ENCODE data around the gene ZNF181. TPM values are rescaled to one million over a fixed set of nuclear protein-coding genes. Genes with fewer than 3 reads are reported as not detected.

ZNF181 gene
- total RNA-seq, 2 donors from 2014 or later, result 5.7 to 7.7 TPM

DNA sequence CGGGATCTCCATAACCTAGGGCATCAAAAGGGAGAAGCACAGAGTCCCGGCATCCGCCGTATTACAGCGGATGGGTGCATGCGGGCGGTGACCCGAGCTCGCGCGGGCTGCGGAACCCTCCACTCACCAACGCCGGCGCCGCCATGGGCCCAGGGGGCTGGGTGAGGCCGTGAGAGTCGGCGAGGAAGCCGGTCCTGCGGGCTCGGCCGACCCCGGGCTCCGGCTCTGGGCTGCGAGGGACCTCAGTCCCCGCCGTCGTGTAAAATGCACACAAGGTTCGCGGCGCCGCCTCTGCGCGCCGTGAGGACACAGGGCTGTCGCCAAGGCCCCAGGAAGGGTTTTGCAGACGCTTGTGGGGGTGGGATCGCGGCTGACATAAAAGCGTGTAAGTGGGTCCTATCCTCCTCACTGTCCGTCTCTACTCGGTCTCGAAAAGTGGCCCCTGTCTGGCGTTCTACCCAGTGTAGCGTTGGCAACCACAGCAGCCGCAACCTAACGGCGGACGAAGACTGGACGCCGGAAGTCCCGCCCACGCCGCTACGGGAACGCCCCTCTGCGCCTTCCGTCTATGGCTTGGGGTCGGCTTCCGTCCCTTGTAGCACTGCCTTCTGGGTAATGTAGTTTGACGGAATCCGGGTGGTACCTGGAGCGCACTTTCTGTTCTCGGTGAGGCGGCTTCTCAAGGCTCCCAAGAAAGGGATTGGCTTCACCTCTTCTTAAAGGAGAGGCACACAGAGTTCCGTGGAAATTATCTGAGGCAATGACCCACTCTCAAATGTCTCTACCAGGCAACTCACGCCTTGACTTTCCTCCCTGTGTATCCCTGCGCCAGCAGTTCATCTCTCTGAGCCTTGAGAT lies 38.9 kb downstream of the ZNF181 start, which contains the start of gene ZNF599:
ZNF599 (minus strand) TSS at position 519 of the 858 bp plus-strand sequence; CDS start at position 145, 374 bp downstream.
- peak; percentile 92 to 93 for DNase-seq
- H3K27ac Mint-ChIP-seq, result peak within 1 kb of the TSS; percentile 61
- peaks cover 7% of the 10 kb centered on the region for H3K27me3 Mint-ChIP-seq (ENCODE audit: low read depth)
- H3K4me3 Mint-ChIP-seq, result peak within 1 kb of the TSS; percentile 79 to 91
- H3K4me1 Mint-ChIP-seq (ENCODE audit: low read depth), result peaks cover 14% of the 10 kb centered on the region
- ATAC-seq (replicated peaks in 1 of 2), result peak; percentile 97 to 98
- peaks cover 5 to 10% of the 10 kb centered on the region in 2 donors for H3K36me3 Mint-ChIP-seq (ENCODE audit: insufficient read depth in 2 of 2)
- peaks cover 4 to 6% of the 10 kb centered on the region in 2 donors for H3K9me3 Mint-ChIP-seq

DNA sequence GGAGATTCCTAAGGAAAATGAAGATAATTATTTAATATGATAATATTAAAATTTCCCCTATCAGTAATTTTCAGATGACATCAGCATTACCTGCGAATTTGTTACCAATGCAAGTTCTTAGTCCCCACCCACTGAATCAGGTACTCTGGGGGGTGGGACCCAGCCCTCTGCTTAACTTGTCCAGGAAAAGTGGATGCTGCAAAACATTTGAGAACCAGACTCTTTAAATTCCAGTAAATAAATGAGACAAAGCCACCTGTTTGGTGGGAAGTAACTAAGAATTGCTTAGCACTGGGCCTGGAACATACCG lies 39.5 kb downstream of the ZNF181 start:
- ATAC-seq (replicated peaks in 1 of 2) (no peak), DNase-seq (no peak)
- H3K9me3 Mint-ChIP-seq, result peaks cover 4 to 6% of the 10 kb centered on the region in 2 donors
- H3K27ac Mint-ChIP-seq, result no peak overlapping the region
- H3K4me3 Mint-ChIP-seq, result peak overlapping the region; percentile 79 to 91
- peaks cover 7% of the 10 kb centered on the region for H3K27me3 Mint-ChIP-seq (ENCODE audit: low read depth)
- H3K4me1 Mint-ChIP-seq (ENCODE audit: low read depth), result peaks cover 14% of the 10 kb centered on the region
- peaks cover 5 to 10% of the 10 kb centered on the region in 2 donors for H3K36me3 Mint-ChIP-seq (ENCODE audit: insufficient read depth in 2 of 2)

DNA sequence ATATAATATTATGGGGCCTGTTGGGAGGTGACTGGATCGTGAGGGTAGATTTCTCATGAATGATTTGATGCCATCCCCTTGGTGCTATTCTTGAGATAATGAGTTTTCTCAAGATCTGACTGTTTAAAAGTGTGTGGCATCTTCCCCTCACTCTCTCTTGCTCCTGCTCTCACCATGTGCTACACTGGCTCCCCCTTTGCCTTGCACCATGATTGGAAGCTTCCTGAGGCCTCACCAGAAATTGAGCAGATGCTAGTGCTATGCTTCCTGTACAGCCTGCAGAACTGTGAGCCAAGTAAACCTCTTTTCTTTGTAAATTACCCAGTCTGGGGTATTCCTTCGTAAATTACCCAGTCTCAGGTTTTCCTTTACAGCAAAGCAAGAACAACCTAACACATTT lies 40.8 kb downstream of the ZNF181 start:
- Mint-ChIP-seq H3K36me3 (ENCODE audit: insufficient read depth in 2 of 2) (peaks cover 5 to 10% of the 10 kb centered on the region in 2 donors), H3K27ac (no peak overlapping the region), H3K27me3 (ENCODE audit: low read depth) (peaks cover 7% of the 10 kb centered on the region), H3K9me3 (peaks cover 4 to 6% of the 10 kb centered on the region in 2 donors), H3K4me3 (no peak overlapping the region), H3K4me1 (ENCODE audit: low read depth) (peaks cover 14% of the 10 kb centered on the region)
- ATAC-seq (replicated peaks in 1 of 2) (no peak), DNase-seq (no peak)

DNA sequence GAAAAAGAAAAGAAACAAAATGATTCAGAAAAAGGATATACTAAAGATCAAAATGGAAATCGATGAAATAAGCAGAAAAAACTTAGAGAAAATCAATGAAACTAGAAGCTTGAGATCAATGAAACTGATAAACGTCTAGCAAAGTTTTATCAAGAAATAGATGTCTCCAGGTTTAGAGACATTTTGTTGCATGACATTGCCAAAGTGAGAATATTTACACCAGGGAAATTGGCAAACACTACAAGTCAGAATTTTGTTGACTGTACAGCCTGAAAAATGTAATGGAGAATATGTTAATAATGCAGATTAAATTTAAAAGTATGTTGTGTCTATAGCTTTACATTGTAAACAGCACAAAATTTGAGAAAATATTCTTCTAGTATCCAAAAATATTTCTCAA lies 44.3 kb downstream of the ZNF181 start:
- Mint-ChIP-seq H3K4me3 (no peak overlapping the region), H3K9me3 (peaks cover 4 to 6% of the 10 kb centered on the region in 2 donors), H3K27me3 (ENCODE audit: low read depth) (peaks cover 7% of the 10 kb centered on the region), H3K27ac (no peak overlapping the region), H3K4me1 (ENCODE audit: low read depth) (no peaks in the 10 kb centered on the region), H3K36me3 (ENCODE audit: insufficient read depth in 2 of 2) (peaks cover 1 to 5% of the 10 kb centered on the region in 2 donors)
- ATAC-seq (replicated peaks in 1 of 2), result no peak
- no peak for DNase-seq

DNA sequence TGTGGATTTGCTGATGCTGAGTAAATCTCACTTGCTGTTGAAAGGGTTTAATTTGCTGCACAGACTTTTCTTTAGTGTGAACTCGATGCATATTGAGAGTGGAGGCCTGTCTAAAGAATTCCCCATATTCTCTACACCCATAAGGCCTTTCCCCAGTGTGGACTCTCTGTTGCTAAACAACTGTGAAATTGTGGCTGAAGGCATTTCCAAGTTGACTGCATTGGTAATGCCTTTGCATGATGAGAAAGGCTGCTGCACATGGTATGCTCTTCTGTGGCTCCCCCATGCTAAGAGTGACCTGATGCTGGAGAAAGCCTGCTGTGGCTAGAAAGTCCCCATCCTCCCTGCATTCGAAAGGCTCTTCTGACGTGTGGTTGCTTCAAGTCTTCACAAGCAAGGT lies 45.6 kb downstream of the ZNF181 start:
- DNase-seq (no peak), ATAC-seq (replicated peaks in 1 of 2) (no peak)
- Mint-ChIP-seq H3K36me3 (ENCODE audit: insufficient read depth in 2 of 2) (peaks cover 1 to 2% of the 10 kb centered on the region in 2 donors), H3K27ac (no peak overlapping the region), H3K4me3 (no peak overlapping the region), H3K9me3 (peaks cover 3 to 4% of the 10 kb centered on the region in 2 donors), H3K27me3 (ENCODE audit: low read depth) (peaks cover 7% of the 10 kb centered on the region), H3K4me1 (ENCODE audit: low read depth) (no peaks in the 10 kb centered on the region)

DNA sequence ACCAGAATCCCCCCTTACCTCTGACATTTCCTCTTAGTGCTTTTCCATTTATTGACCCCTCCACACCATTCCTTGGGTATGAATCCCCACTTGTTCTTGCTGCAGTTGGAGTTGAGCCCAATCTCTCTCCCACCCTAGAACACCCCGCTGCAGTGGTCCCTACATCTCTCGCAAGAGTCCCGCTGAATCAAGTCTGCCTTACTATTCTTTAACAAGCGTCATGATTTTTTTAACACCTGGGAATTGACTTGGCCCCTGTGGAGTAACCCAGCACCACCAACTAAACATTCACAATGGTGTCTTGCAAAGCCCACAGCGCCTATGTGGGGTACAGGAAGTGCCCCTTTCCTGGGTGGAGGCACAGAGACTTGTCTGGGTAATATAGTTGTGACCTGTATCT lies 52.2 kb downstream of the ZNF181 start:
- H3K4me3 Mint-ChIP-seq, result no peak overlapping the region
- no peaks in the 10 kb centered on the region for H3K4me1 Mint-ChIP-seq (ENCODE audit: low read depth)
- H3K36me3 Mint-ChIP-seq (ENCODE audit: insufficient read depth in 2 of 2), result no peaks in the 10 kb centered on the region
- ATAC-seq (replicated peaks in 1 of 2) (no peak), DNase-seq (no peak)
- no peak overlapping the region for H3K27ac Mint-ChIP-seq
- peaks cover 4 to 6% of the 10 kb centered on the region in 2 donors for H3K9me3 Mint-ChIP-seq
- H3K27me3 Mint-ChIP-seq (ENCODE audit: low read depth), result no peaks in the 10 kb centered on the region

DNA sequence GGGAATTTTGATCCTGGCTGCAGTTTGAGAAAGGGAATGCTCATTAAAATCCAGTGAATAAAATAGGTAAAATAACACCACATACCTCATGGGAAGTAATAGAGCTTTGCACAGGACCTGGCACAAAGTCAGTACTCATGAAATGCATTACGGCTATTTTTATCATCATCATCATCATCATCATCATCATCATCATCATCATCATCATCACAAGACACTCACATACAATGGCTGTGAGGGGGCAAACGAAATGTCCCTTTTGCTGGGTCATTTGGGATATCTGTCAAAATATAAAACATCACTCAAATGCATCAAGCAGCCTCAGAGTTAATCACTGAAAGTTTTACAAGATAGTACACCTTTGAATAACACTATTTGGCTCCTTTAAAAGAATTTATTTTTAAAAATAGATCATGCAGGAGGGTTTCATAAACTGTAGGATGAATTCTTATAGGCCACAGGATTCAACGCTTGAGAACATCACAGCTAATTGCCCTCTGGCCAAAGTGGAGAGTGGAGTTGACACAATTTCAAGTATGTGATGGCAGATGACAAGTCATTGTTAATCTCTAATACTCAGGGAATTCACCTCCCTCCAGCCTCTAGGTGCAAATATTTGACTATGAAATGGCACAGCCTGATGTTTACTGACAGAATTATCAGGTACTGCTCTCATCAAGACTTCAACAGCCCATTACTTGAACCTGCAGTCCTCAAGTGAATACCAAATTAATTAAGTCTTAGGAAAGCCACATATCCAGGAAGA lies 53.2 kb downstream of the ZNF181 start:
- H3K4me1 Mint-ChIP-seq (ENCODE audit: low read depth), result no peaks in the 10 kb centered on the region
- no peak for ATAC-seq (replicated peaks in 1 of 2)
- no peak overlapping the region for H3K4me3 Mint-ChIP-seq
- no peak for DNase-seq
- no peaks in the 10 kb centered on the region for H3K27me3 Mint-ChIP-seq (ENCODE audit: low read depth)
- H3K9me3 Mint-ChIP-seq, result peaks cover 6 to 7% of the 10 kb centered on the region in 2 donors
- H3K27ac Mint-ChIP-seq, result no peak overlapping the region
- no peaks in the 10 kb centered on the region for H3K36me3 Mint-ChIP-seq (ENCODE audit: insufficient read depth in 2 of 2)

DNA sequence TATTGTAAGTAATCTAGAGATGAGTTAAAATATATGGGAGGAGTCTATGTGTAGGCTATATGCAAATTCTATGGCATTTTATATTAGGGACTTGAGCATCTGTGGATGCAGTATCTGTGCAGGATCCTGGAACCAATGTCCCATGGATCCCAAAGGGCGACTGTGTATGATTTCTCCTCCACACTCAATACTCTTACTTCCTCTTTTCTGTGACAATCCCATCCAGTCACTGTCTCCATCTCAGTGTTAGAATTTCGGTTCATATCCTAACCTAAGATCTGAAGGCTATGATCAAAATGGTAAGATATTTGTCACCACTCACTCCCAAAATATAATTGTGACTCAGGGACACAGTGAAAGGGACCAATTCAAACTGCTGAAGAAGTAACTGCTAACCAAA lies 54.0 kb downstream of the ZNF181 start:
- DNase-seq (no peak), ATAC-seq (replicated peaks in 1 of 2) (no peak)
- Mint-ChIP-seq H3K36me3 (ENCODE audit: insufficient read depth in 2 of 2) (no peaks in the 10 kb centered on the region), H3K27me3 (ENCODE audit: low read depth) (no peaks in the 10 kb centered on the region), H3K9me3 (peaks cover 6 to 8% of the 10 kb centered on the region in 2 donors), H3K27ac (no peak overlapping the region), H3K4me3 (no peak overlapping the region), H3K4me1 (ENCODE audit: low read depth) (no peaks in the 10 kb centered on the region)

DNA sequence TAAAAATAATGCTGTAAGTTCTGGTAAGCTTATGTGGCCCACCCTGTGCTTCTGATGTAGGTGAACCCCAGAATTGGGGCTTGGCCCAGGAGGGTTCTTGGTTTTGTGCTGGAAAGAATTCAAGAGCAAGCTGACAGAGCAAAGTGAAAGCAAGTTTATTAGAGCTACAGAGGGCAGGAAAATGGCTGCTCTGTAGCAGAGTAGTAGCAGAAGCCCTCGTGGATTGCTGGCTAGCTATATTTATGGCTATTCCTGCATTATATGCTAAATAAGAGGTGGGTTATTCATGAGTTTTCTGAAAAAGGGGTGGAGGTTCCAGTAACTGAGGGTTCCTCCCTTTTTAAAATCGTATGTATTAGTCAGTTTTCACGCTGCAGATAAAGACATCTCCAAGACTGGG lies 59.5 kb downstream of the ZNF181 start:
- H3K36me3 Mint-ChIP-seq (ENCODE audit: insufficient read depth in 2 of 2), result peaks cover 1 to 2% of the 10 kb centered on the region in 2 donors
- no peaks in the 10 kb centered on the region for H3K27me3 Mint-ChIP-seq (ENCODE audit: low read depth)
- DNase-seq, result no peak
- peak overlapping the region; percentile 2 to 31 for H3K4me3 Mint-ChIP-seq
- no peak for ATAC-seq (replicated peaks in 1 of 2)
- H3K4me1 Mint-ChIP-seq (ENCODE audit: low read depth), result no peaks in the 10 kb centered on the region
- H3K9me3 Mint-ChIP-seq, result peaks cover 5 to 8% of the 10 kb centered on the region in 2 donors
- peak overlapping the region; percentile 25 for H3K27ac Mint-ChIP-seq

DNA sequence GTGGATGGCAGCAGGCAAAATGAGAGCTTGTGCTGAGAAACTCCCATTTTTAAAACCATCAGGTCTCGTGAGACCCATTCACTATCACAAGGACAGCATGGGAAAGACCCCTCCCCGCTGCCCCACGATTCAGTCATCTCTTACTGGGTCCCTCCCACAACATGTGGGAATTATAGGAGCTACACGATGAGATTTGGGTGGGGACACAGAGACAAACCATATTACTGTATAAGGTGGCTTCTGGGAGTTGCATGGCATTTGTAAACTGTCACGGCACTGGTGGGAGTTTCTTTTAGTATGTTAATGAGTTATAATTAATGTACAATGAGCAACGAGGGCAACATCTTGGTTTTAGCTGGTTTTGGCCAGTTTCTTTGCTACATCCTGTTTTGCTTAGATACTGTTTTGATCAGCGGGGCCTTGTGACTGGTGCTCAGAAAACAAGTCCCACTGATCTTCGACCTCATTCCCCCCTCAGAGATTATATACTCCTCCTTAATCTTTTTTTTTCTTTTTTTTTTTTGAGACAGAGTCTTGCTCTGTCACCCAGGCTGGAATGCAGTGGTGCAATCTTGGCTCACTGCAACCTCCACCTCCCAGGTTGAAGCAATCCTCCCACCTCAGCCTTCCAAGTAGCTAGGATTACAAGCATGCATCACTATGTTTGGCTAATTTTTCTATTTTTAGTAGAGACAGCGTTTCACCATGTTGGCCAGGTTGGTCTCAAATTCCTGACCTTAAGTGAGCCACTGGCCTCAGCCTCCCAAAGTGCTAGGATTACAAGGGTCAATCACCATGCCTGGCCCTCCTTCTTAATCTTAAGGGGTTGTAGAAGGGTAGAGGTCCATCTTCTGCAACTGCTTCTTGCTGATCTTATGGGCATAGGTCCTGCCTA lies 60.3 kb downstream of the ZNF181 start:
- DNase-seq, result no peak
- Mint-ChIP-seq H3K4me3 (no peak overlapping the region), H3K27me3 (ENCODE audit: low read depth) (no peaks in the 10 kb centered on the region), H3K36me3 (ENCODE audit: insufficient read depth in 2 of 2) (peaks cover 1 to 3% of the 10 kb centered on the region in 2 donors), H3K4me1 (ENCODE audit: low read depth) (no peaks in the 10 kb centered on the region), H3K27ac (no peak overlapping the region), H3K9me3 (peaks cover 8 to 13% of the 10 kb centered on the region in 2 donors)
- ATAC-seq (replicated peaks in 1 of 2), result no peak
